GM18508 (cell line): ENCODE results near the gene TNFRSF19.
"Not testable (repeated sequence)": the region's sequence is repeated elsewhere in the genome, so short reads cannot be mapped to it uniquely, and the experiment has no call there.

Experiments used
- ATAC-seq: cut with Tn5 transposase; IDR thresholded peaks from one replicate; pipeline ENCODE4 v1.9.1; 2021; ENCODE audit warnings: moderate number of reproducible peaks; ENCODE audit not compliant: insufficient read depth, unreplicated experiment

The TNFRSF19 gene

GRCh38 chr13:23563085-23563845 is 6.9 kb upstream of the TNFRSF19 start:
- no peak for ATAC-seq

DNA sequence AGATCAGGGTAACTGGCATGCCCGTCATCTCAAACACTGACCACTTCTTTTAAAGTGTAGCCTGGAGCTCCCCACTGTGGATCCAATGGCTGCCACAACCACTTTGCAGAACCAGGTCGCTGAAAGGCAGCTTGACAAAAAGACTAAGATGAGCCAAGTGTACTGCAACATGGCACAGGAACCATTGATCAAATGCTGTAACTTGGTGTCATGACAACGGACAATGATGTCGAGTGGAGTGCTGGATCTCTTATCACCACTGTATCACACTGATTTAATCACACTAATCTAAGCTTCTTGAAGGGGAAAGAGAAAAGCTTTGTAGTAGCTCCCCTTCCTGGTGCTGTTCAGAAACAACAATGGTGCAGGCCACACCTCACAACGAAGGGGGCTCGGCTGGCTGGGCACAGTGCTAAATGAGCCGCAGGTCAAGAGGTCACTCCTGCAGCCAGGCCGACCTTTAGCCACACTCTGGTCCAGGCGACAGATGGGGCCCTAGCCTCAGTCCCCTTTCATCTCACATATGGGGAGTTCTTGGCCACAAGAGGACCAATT is 2.2 kb upstream of the TNFRSF19 start:
- ATAC-seq = no peak

DNA sequence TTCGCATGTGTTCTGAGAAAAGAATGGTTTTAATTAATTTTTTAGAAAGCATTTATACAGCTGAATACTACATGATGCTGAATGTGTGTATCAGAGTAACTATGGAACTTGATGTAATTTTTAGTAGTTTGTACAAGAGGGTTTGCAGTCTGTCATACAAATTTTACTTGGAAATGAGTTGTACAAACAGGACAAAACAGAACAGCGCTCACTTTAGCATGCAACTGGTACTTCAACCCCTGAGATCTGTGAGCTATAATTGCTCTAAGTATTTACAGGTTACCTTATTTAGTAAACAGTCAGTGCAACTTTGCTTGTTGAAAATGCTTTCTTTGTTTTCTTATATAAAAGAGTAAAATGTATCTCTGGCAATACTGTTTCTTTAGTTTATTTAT is 706 bp downstream of the TNFRSF19 start:
- ATAC-seq = no peak

DNA sequence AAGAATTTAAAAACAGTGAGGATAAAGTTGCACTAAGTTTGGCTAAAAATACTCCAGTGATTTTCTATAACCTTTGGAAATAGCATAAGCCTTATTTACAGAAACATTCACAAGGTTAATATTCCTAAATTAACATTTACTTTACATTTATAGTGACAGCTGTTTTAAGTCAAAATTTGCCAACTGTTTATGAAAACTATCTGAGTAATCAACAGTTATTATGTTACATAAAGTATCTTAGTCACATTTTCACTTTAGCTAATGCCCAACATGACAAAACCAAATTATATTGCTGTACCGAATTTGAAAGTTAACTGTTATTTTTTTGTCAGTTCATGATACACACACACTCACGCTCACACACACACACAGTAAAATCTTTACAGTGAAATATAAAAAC is 1.2 kb downstream of the TNFRSF19 start:
- ATAC-seq = no peak

- no peak for ATAC-seq
Measured at GRCh38 chr13:23572836-23573235, 2.6 kb downstream of the TNFRSF19 start.

DNA sequence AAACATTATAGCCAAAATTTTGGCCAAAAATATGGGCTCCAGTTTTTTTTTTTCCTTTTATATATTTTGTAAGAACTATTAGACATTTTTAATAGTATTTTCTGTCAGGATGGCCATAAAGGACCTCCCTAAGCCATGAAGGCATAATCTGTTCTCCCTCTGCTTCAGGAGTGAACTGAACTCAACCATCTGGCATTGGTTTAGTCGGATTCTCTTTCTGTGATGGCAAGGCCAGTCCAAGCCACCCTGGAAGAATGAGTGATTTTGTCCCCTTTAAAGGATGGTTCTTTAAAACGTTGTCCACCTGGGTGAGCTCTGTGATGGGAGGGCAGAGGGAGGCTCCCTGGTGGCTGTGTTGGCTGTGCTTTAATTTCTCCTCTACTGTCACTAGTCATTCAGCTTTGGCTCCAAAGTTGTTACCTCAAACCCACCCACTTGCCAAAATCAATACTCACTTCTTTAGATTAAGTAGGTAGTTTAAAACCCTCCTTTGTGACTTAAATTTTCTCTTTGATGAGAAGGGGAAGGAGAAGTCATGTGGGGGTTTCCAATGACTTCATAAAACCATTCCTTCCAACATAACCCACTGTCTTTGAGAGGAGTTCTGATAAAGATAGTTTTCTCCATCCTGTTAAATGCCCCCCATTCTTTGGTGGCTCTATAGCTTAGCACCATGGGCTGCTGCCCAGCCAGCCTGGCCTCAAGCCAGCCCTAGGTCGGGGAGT is 4.4 kb downstream of the TNFRSF19 start:
- ATAC-seq = no peak

DNA sequence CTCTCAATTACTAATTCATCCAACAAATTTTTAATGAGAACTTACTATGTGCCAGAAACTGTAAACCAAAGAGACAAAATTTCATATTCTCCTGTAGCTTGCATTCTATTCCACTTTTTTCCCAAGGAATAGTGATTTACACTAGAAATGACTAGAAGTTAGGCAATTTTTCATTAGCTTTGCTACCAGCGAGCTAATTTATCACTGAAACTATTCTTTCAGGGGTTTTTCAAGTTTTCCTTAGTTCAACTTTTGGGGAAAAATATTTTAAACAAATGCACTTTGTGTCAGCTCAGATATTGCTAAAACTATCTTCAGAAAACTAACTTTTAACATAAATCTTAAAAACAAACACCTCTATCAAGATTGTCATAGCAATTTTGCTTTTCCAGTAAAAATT is 5.4 kb downstream of the TNFRSF19 start:
- no peak for ATAC-seq

DNA sequence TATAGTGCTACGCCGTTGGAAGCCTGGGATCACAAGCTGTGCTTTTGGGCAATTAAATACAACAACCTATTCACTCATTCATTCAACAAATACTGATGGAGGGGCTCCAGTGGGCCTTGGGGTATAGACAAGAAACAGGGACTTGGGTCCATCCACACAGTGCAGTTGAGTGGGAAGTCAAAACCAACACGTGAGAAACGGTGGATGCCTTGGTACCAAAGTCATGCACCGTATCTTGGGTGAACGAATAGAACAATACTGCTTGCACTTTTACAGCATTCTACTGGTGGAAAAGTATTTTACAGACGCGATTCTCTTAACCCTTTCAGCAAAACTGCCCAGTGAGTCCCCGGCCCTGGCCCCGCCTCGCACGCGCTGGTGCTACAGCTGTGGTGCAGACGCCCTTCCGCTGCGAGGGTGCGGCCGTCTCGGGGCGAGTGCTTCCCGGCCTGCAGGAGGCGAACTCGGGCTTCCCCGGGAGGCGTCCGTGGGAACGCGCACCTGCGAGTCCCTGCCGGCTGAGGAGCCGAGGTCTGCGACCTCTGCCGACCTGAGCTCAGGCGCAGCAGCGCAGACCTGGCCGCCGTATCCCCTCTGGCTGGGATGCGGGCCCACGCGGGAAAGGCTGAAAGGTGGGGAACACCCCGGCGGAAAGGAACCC is 8.3 kb downstream of the TNFRSF19 start:
- ATAC-seq = peak; percentile 37

DNA sequence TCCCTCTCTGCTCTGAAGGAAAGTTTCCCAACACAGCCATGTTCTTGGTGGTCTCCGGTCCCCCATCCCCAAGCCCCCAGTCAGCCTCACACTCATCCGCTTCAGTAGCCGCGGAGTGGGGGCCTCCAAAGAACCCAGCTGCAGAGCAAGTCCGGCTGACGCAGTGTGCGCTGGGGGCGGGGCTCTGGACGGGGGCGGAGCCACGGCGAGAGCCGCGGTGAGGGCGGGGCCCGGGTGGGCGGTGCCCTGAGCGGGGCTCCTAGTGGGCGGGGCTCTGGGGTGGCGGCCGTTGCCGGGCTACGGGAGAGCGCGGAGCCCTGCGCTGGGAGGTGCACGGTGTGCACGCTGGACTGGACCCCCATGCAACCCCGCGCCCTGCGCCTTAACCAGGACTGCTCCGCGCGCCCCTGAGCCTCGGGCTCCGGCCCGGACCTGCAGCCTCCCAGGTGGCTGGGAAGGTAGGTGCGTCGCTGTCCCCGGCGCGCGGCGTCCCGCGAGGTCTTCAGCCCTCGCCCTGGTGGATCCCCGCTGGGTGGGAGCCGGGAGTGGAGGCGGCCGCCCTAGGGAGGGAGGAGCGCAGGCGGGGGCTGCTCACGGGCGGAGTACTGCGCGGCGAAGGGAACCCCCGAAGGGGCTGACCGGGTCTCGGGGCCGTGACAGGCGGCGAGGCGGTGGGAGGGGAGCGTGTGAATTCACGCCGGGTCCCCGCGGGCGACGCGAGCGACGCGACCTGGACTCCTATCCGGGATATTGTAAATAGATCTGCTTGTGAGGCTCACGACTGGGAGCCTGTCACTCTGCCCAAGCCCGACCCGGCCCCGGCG is 9.1 kb downstream of the TNFRSF19 start:
- peak; percentile 45 for ATAC-seq

DNA sequence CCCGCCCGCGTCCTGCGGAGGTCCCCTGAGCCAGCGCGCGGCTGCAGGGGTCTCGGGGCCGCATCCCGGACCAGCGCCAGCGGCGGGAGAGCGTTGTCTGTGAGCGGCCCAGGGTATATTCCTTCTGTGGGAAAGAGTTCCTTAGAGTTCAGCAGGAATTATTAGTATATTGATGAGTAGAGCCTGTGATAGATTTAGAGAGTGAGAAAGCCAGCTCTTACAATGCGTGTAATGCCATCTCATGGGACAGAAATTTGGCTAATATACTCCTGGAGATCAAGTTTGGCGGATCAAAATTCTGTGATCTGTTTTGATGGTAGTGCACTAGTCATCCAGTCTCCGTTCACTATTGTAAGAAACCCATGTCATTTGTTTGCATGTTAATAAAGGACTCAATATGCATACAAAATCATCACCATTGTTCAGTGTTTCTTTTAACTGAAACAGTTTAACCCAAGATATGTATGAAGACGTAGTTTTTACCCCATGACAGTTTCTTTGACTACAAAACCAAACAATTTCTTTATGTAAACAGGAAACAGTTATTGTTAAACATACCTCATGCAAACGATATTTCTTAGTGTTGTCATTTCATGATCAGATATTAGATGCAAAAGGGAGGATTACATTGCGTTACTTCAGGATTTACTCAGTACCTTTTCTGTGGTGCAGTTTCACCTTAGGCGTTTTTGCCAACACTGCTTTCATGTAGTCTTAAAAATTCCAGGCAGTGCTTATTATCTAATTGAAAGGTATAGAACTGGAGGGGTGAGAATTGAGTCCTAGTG is 9.9 kb downstream of the TNFRSF19 start:
- no peak for ATAC-seq

GRCh38 chr13:23580684-23581060 is 10.5 kb downstream of the TNFRSF19 start:
- no peak for ATAC-seq

GRCh38 chr13:23583491-23583890 is 13.3 kb downstream of the TNFRSF19 start:
- no peak for ATAC-seq

DNA sequence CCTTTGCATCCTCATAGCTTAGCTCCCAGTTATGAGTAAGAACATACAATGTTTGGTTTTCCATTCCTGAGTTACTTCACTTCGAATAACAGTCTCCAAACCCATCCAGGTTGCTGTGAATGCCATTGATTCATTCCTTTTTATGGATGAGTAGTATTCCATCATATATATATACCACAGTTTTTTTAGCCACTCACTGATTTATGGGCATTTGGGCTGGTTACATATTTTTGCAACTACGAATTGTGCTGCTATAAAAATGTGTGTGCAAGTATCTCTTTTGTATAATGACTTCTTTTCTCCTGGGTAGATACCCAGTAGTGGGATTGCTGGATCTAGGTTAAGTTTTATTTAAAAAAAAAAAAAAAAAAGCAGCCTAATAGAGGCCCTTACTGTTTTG is 14.1 kb downstream of the TNFRSF19 start:
- no peak for ATAC-seq

GRCh38 chr13:23586336-23586735 is 16.1 kb downstream of the TNFRSF19 start:
- ATAC-seq = no peak

DNA sequence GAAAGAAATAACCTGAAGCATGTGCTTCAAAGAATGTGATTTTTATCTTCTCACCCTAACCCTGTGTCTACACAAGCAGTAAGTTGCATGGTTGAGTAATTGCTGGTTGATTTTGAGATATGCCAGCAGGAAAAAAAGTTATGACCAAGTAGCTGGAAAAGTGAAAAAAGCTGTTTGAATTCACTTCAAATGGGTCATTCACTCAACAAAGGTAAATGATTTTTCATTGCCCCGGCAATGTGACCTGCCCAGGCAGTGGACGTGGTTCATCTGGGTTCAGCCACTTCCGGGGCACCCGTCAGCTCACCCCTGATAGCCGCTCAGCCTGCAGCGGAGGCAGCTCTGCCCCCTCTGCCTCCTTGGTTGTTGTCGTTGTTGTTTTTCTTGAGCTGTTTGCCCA is 18.5 kb downstream of the TNFRSF19 start:
- ATAC-seq = no peak

- ATAC-seq = no peak
Measured at GRCh38 chr13:23592596-23592995, 22.4 kb downstream of the TNFRSF19 start.

DNA sequence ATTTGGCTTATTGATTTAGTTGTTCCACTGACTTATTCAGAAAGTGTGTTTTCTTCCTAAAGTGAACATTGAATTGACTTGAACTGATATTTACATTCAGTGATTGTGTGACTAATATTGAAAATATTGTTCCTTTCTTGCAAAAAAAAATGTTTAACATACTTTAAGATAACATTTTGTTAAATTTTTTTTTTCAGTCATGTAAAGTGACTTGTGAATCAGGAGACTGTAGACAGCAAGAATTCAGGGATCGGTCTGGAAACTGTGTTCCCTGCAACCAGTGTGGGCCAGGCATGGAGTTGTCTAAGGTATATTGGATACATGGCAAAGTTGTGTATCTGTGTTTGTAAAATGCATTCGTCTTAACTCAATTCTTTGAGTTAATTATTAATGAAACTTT is 22.9 kb downstream of the TNFRSF19 start:
- ATAC-seq = no peak

GRCh38 chr13:23594290-23594689 is 24.1 kb downstream of the TNFRSF19 start:
- ATAC-seq = not testable (repeated sequence)

- ATAC-seq = no peak
Measured at GRCh38 chr13:23598369-23598768, 28.2 kb downstream of the TNFRSF19 start.
